ENCODE data around the gene FHOD3.

DNA sequence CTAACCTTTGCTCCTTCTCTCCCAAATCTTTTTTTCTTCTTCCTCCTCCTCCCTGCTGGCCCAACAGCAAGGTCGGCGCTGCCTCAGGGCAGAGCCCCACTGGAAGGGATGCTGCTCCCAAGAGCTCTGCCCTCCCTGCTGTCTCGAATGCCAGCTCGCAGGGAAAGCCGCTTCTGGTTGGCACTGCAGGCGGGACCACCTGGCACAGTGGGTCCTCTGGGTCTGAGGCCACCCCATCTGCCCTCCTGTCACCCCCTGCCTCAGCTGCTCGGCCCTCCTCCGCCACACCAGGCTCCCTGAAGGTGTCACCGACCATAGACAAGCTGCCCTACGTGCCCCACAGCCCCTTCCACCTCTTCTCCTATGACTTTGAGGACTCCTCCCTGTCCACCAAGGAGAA is 355.0 kb downstream of the FHOD3 start:
- no peak for TF ChIP-seq POLR2A (IDR thresholded peaks at IDR 0.05; ENCODE audit: low read length)
- TF ChIP-seq GATA1 (IDR thresholded peaks at IDR 0.05; ENCODE audit: low read depth, low read length), result no peak
